Measurements from ENCODE around the gene TTF2.

- TF ChIP-seq ZNF274 (IDR thresholded peaks at IDR 0.05; ENCODE audit: low read depth, low read length) (no peak), YY1 (IDR thresholded peaks at IDR 0.05; ENCODE audit: insufficient read depth, insufficient read length) (no peak)
Measured at GRCh38 chr1:117020526-117021156, 39.5 kb upstream of the TTF2 start.
